B cell (primary cell): ENCODE measurements around the gene CALN1.

ENCODE experiments used
- CTCF ChIP-seq: fragments of 200-600 bp; IDR thresholded peaks from one replicate; pipeline ENCODE4 v1.8.0; 2022; ENCODE audit warnings: antibody characterized with exemption, mild to moderate bottlenecking
- EZH2 ChIP-seq: IDR thresholded peaks from 2 replicates; pipeline ENCODE4 v1.6.1; 2012; ENCODE audit warnings: borderline replicate concordance, low read depth, mild to moderate bottlenecking, moderate library complexity, low read length; ENCODE audit not compliant: insufficient read depth, poor library complexity, severe bottlenecking

- TF ChIP-seq CTCF (no peak), EZH2 (no peak)
Measured at GRCh38 chr7:72413886-72414285, 1.7 kb upstream of the CALN1 start.
